IPS DF 19.7 (cell line): Measurements from ENCODE around the gene KIRREL3.

Experiments
- DNase-seq: peaks from one replicate; pipeline ENCODE4 v3.0.0-alpha.2; 2013; ENCODE audit warnings: low read depth, low spot score

Gene KIRREL3

GRCh38 chr11:126488591-126489370, 511.8 kb downstream of the KIRREL3 start:
- DNase-seq: no peak

- DNase-seq: no peak
Measured at GRCh38 chr11:126487711-126488110, 512.9 kb downstream of the KIRREL3 start.

- no peak for DNase-seq
Measured at GRCh38 chr11:126485986-126486635, 514.5 kb downstream of the KIRREL3 start.

GRCh38 chr11:126485021-126485792, 515.4 kb downstream of the KIRREL3 start:
- DNase-seq: no peak

GRCh38 chr11:126484266-126484665, 516.3 kb downstream of the KIRREL3 start:
- DNase-seq: no peak

GRCh38 chr11:126483621-126484195, 516.9 kb downstream of the KIRREL3 start:
- DNase-seq: no peak

GRCh38 chr11:126482586-126483108, 517.9 kb downstream of the KIRREL3 start:
- DNase-seq: no peak

GRCh38 chr11:126481303-126481680, 519.3 kb downstream of the KIRREL3 start:
- DNase-seq: no peak

- DNase-seq: peak; percentile 82
Measured at GRCh38 chr11:126480410-126481302, 519.9 kb downstream of the KIRREL3 start.

- DNase-seq: no peak
Measured at GRCh38 chr11:126480015-126480409, 520.6 kb downstream of the KIRREL3 start.

GRCh38 chr11:126479178-126479930, 521.2 kb downstream of the KIRREL3 start:
- no peak for DNase-seq

- no peak for DNase-seq
Measured at GRCh38 chr11:126478466-126478865, 522.1 kb downstream of the KIRREL3 start.

GRCh38 chr11:126477535-126478305, 522.9 kb downstream of the KIRREL3 start:
- no peak for DNase-seq

- no peak for DNase-seq
Measured at GRCh38 chr11:126476977-126477376, 523.6 kb downstream of the KIRREL3 start.

GRCh38 chr11:126476266-126476924, 524.2 kb downstream of the KIRREL3 start:
- no peak for DNase-seq

- DNase-seq: no peak
Measured at GRCh38 chr11:126475014-126475991, 525.3 kb downstream of the KIRREL3 start.

- DNase-seq: no peak
Measured at GRCh38 chr11:126474220-126474619, 526.4 kb downstream of the KIRREL3 start.

GRCh38 chr11:126473269-126473668, 527.3 kb downstream of the KIRREL3 start:
- no peak for DNase-seq
